Spinal cord (tissue), 10 donors: ENCODE results near the gene TMEM120B. TPM values are rescaled to one million over a fixed set of nuclear protein-coding genes. Genes with fewer than 3 reads are reported as not detected.
A peak's percentile ranks its signal among the peaks of the same experiment; 100 is the strongest.

Experiments
- DNase-seq, 6 donors: peaks; one replicate each; pipeline versions ENCODE4 v3.0.0 to v3.0.0-alpha.2; 2013 to 2015; ENCODE audit warnings: low spot score in 6 of 6, low read depth in 4 of 6
- H3K27ac ChIP-seq: one replicate; pipeline ENCODE4 v1.5.1; 2013; ENCODE audit warnings: low read depth, low read length, control low read depth
- H3K27me3 ChIP-seq: one replicate; pipeline ENCODE4 v1.6.1; 2013; ENCODE audit warnings: low read length; ENCODE audit not compliant: control insufficient read depth, insufficient read depth
- H3K36me3 ChIP-seq: one replicate; pipeline ENCODE4 v1.6.1; 2013; ENCODE audit warnings: low read length; ENCODE audit not compliant: control insufficient read depth, insufficient read depth
- H3K4me1 ChIP-seq: one replicate; pipeline ENCODE4 v1.6.1; 2013; ENCODE audit warnings: low read length; ENCODE audit not compliant: control insufficient read depth, insufficient read depth
- H3K4me3 ChIP-seq: one replicate; pipeline ENCODE4 v1.5.1; 2013; ENCODE audit warnings: low read depth, low read length, control low read depth
- H3K9me3 ChIP-seq: one replicate; pipeline ENCODE4 v1.6.1; 2013; ENCODE audit warnings: low read length; ENCODE audit not compliant: control insufficient read depth, insufficient read depth
- WGBS: methylation state at CpG from one replicate; pipeline ENCODE4 v1.1.5; 2013; ENCODE audit warnings: missing lambda C conversion rate; ENCODE audit not compliant: insufficient coverage; 5-methylcytosine and 5-hydroxymethylcytosine counted together
- polyA plus RNA-seq, 2 donors: library from polyadenylated mRNA; unstranded; fragments of 120-200 nt; gene quantifications; one replicate each; pipeline ENCODE4 v1.2.1, GENCODE V29; 2013; ENCODE audit not compliant: insufficient read length in 2 of 2
- total RNA-seq, 2 donors: library from RNA; depleted of rRNA in 1 of 2; stranded (reverse); fragments of 120-200 nt in 1 of 2; fragments of >200 nt in 1 of 2; gene quantifications; one replicate each; pipeline versions ENCODE4 v1.2.3 to v1.2.4, GENCODE V29; 2013 to 2014
- donor health status: healthy.

The TMEM120B gene
- total and polyA plus RNA-seq, 4 donors: 6.1 to 22.2 (median 9.7) TPM

- under 1% methylated on average over 84 of the region's 84 CpGs for WGBS
- H3K27ac ChIP-seq: peak overlapping the region; percentile 87
- H3K4me3 ChIP-seq: peak overlapping the region; percentile 39
- no peaks in the 10 kb centered on the region for H3K9me3 ChIP-seq
- DNase-seq: peak in 3 of 6 donors; percentile 44 to 85 (median 67)
- H3K27me3 ChIP-seq: no peaks in the 10 kb centered on the region
- peaks cover 60% of the 10 kb centered on the region for H3K4me1 ChIP-seq
- peaks cover 36% of the 10 kb centered on the region for H3K36me3 ChIP-seq
Observed at GRCh38 chr12:121799842-121800693, 87.5 kb downstream of the TMEM120B start.

DNA sequence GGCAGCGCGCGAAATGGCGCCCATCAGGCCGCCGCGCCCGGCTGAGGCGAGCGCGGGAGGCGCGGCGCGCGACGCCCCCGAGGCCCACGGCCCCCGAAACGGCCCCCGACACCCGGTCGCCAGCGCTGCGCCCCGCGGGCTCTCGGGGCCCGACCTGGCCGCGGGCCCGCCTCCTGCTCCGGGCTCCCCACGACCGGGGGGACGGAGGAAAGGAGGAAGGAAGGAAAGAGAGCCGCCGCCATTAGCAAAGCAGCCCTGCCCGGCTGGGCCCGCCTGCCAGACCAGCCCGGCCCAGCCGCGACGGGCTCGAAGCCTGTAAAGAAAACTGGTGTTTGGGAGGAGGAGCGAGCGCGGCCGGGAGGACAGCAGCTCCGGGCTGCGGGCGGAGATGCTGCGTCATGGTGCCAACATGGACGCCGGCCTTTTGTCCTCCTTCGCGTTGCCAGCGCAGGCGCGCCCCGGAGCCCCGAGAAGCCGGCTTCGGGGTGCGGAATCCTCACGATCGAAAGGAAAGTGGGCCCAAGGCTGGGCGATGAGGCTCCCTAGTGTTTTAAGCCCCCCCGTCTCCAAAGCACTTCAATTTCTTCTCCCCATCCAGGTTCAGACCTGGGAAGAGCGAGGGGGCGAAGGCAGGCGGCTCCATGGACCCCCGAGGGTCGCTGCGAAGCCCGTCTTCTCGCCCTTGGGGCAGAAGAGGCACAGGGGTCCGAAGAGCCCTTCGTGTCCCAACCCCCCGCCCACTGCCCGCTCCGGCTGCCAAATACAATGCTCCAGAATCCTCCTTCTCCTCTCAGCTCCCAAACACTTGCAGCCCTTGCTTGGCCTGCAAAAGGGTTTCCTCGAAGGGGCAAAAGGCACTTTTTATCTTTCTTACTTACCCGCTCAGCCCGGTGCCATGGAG is 88.4 kb downstream of the TMEM120B start:
- Histone ChIP-seq H3K4me3 (peak overlapping the region; percentile 80), H3K27ac (peak overlapping the region; percentile 99), H3K36me3 (peaks cover 30% of the 10 kb centered on the region), H3K4me1 (peaks cover 58% of the 10 kb centered on the region), H3K9me3 (no peaks in the 10 kb centered on the region), H3K27me3 (no peaks in the 10 kb centered on the region)
- DNase-seq: peak in 3 of 6 donors; percentile 51 to 89 (median 89)
- under 1% methylated on average over 83 of the region's 86 CpGs for WGBS

DNA sequence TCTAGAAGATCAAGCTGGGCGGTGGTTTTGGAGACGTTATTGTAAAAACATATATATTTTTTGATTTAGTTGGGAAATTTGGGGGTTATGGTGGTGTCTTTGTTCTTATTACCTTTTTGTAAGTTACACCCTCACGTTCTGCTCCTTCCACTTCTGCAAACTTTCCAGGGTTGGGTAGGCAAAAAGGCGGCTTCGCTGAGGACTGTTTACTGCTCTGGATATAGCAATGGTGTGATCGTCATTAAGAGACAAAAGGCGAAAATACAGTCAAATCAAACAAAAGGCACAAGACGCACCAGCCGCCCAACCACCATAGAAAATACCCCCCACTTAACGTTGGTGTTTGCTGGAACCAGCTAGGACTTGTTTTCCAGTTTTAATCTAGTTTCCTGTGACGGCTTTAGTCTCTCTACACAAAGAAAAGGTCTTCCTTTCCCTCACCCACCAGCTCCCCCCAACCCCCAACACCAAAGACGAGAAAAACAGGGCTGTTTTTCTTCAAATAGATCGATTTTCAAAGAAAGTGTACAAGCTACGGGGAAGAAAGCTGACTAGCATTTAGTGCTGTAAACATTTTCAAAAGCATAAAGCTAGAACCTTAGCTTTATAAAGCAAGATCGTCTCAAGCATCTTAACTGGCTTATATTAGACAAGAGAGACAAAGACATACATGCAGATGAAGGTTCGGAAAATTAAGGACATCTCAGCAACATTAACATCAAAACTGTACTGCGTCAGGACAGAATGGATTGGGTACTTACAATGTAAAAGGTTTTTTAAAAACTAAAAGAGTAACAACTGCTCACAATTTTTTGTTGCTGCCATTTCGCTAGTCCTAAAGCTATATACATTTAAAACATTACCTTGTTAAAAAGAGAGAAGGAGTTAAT is 89.3 kb downstream of the TMEM120B start:
- Histone ChIP-seq H3K27me3 (no peaks in the 10 kb centered on the region), H3K4me3 (peak overlapping the region; percentile 80), H3K27ac (peak overlapping the region; percentile 99), H3K9me3 (no peaks in the 10 kb centered on the region), H3K4me1 (peaks cover 58% of the 10 kb centered on the region), H3K36me3 (peaks cover 30% of the 10 kb centered on the region)
- WGBS: 0% methylated on average over 4 of the region's 18 CpGs
- peak in 3 of 6 donors; percentile 29 to 86 (median 76) for DNase-seq

DNA sequence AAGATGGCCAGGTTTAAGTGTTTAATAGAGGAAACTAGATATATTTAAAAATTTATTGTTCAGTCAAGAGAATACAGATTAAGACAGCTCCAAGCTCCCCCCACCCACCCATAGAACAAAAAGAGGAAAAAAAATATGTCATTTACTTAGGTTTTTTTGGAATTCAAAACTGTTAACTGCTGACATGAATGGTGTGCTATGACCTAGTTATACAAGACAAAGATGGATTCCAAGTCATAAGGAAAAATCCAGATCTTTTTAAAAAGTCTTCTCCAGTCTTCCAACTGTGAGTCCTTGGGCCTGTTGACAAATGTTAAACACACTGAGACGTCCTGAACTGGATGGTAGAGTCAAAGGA is 89.9 kb downstream of the TMEM120B start:
- peaks cover 28% of the 10 kb centered on the region for H3K36me3 ChIP-seq
- H3K27me3 ChIP-seq: no peaks in the 10 kb centered on the region
- peaks cover 57% of the 10 kb centered on the region for H3K4me1 ChIP-seq
- WGBS: 0% methylated on average over 1 of the region's 1 CpG
- peak overlapping the region; percentile 80 for H3K4me3 ChIP-seq
- H3K27ac ChIP-seq: peak overlapping the region; percentile 99
- H3K9me3 ChIP-seq: no peaks in the 10 kb centered on the region
- no peak for DNase-seq

- under 1% methylated on average over 45 of the region's 65 CpGs for WGBS
- DNase-seq: peak; percentile 89 to 99 (median 96)
- Histone ChIP-seq H3K27ac (peak overlapping the region; percentile 99), H3K27me3 (no peaks in the 10 kb centered on the region), H3K4me3 (peak overlapping the region; percentile 80), H3K4me1 (peaks cover 57% of the 10 kb centered on the region), H3K9me3 (no peaks in the 10 kb centered on the region), H3K36me3 (peaks cover 30% of the 10 kb centered on the region)
Observed at GRCh38 chr12:121802843-121803698, 90.5 kb downstream of the TMEM120B start.

GRCh38 chr12:121803861-121804416 is 91.4 kb downstream of the TMEM120B start, which contains the start of gene SETD1B:
TSS of gene SETD1B (plus strand) at chr12:121804009. CDS start at chr12:121804738, 729 bp downstream.
- Histone ChIP-seq H3K4me3 (peak within 1 kb of the TSS; percentile 80), H3K27ac (peak within 1 kb of the TSS; percentile 99), H3K27me3 (no peaks in the 10 kb centered on the region), H3K36me3 (peaks cover 33% of the 10 kb centered on the region), H3K9me3 (no peaks in the 10 kb centered on the region), H3K4me1 (peaks cover 50% of the 10 kb centered on the region)
- DNase-seq: peak in 3 of 6 donors; percentile 22 to 87 (median 75)
- WGBS: under 1% methylated on average over 74 of the region's 74 CpGs

DNA sequence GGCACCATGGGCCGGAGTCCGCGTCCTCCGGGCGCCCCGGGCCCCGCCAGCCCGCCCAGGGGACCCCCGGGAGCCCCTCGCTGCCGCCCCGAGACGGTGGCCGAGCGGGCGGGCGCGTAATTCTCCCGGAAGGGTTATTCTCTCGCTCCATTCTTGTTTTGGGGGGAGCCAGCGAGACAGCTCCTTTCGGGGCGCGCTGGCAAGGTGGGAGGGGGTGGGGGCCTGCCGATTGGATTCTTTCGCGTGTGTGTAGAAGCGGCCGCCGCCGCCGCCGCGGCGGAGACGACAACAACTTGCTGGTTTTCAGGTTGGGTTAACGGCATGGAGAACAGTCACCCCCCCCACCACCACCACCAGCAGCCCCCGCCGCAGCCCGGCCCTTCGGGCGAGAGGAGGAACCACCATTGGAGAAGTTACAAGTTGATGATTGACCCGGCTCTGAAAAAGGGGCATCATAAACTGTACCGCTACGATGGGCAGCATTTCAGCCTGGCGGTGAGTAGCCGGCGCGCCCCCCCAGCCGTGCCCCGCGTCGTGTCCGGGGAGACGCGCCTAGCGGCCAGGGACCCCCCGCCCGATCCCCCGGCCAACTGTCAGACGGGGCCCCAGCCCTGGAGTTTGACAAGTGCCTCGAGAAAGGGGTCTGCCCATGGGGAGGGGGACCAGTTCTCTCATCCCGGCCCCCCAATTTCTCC is 92.0 kb downstream of the TMEM120B start:
- DNase-seq: peak in 3 of 6 donors; percentile 22 to 68 (median 66)
- Histone ChIP-seq H3K4me1 (peaks cover 45% of the 10 kb centered on the region), H3K27ac (peak overlapping the region; percentile 84), H3K4me3 (peak overlapping the region; percentile 71), H3K27me3 (no peaks in the 10 kb centered on the region), H3K36me3 (peaks cover 39% of the 10 kb centered on the region), H3K9me3 (no peaks in the 10 kb centered on the region)
- under 1% methylated on average over 50 of the region's 63 CpGs for WGBS
